Activated CD8-positive, alpha-beta memory T cell treated with anti-CD3 and anti-CD28 coated beads for 1 hour (primary cell): Measurements from ENCODE around the gene SLC25A27.

Source experiments
- DNase-seq, 2 donors: peaks; one replicate each; pipeline ENCODE4 v3.0.0-alpha.2; 2020; ENCODE audit warnings: low read depth in 1 of 2; ENCODE audit errors: extremely low read depth in 1 of 2

SLC25A27 gene

GRCh38 chr6:46651006-46651405 lies 1.8 kb upstream of the SLC25A27 start:
- DNase-seq = no peak

GRCh38 chr6:46651816-46652215 lies 959 bp upstream of the SLC25A27 start:
- no peak for DNase-seq

GRCh38 chr6:46652232-46652602 lies 558 bp upstream of the SLC25A27 start:
- no peak for DNase-seq

- no peak for DNase-seq
These were observed 842 bp downstream of the SLC25A27 start for GRCh38 chr6:46653439-46654195.

GRCh38 chr6:46655803-46656202 lies 3.0 kb downstream of the SLC25A27 start:
- DNase-seq = no peak

GRCh38 chr6:46657642-46658041 lies 4.9 kb downstream of the SLC25A27 start:
- DNase-seq = no peak

- no peak for DNase-seq
These were observed 8.7 kb downstream of the SLC25A27 start for GRCh38 chr6:46661483-46661882.

GRCh38 chr6:46667377-46667776 lies 14.6 kb downstream of the SLC25A27 start:
- no peak for DNase-seq

- DNase-seq = no peak
These were observed 21.6 kb downstream of the SLC25A27 start for GRCh38 chr6:46674410-46674809.

GRCh38 chr6:46676604-46677313 lies 24.0 kb downstream of the SLC25A27 start:
- no peak for DNase-seq

GRCh38 chr6:46677314-46677654 lies 24.5 kb downstream of the SLC25A27 start:
- no peak for DNase-seq

- no peak for DNase-seq
These were observed 32.0 kb downstream of the SLC25A27 start for GRCh38 chr6:46684771-46685170.

- DNase-seq = no peak
These were observed 34.9 kb downstream of the SLC25A27 start, which contains the start of gene TDRD6 for GRCh38 chr6:46687619-46688097. TSS of gene TDRD6 (plus strand) at chr6:46687885. CDS start at chr6:46688129, 244 bp downstream.

- DNase-seq = no peak
These were observed 35.6 kb downstream of the SLC25A27 start for GRCh38 chr6:46688117-46688965.

GRCh38 chr6:46688966-46689335 lies 36.2 kb downstream of the SLC25A27 start:
- DNase-seq = no peak

- DNase-seq = no peak
These were observed 36.9 kb downstream of the SLC25A27 start for GRCh38 chr6:46689657-46690056.

GRCh38 chr6:46690141-46690755 lies 37.5 kb downstream of the SLC25A27 start:
- DNase-seq = no peak

GRCh38 chr6:46690911-46691451 lies 38.2 kb downstream of the SLC25A27 start:
- DNase-seq = no peak

GRCh38 chr6:46699970-46700369 lies 47.2 kb downstream of the SLC25A27 start:
- no peak for DNase-seq

GRCh38 chr6:46704562-46704961 lies 51.8 kb downstream of the SLC25A27 start:
- DNase-seq = no peak

GRCh38 chr6:46706464-46706863 lies 53.7 kb downstream of the SLC25A27 start:
- no peak for DNase-seq
